Vagina (tissue), 2 donors: Measurements from ENCODE around the gene RNF212B.

ENCODE experiments used
- CTCF ChIP-seq, 3 experiments: fragments of 450-650 bp in 2 of 3; fragments of 200-600 bp in 1 of 3; sonication (generic) in 1 of 3; IDR thresholded peaks; one replicate each; pipeline ENCODE4 v1.5.1; 2017 to 2019; ENCODE audit warnings: antibody characterized with exemption in 3 of 3, mild to moderate bottlenecking in 2 of 3, moderate library complexity in 2 of 3
- POLR2A ChIP-seq, 2 donors: fragments of 450-650 bp; IDR thresholded peaks; one replicate each; pipeline ENCODE4 v1.6.1; 2017; ENCODE audit warnings: antibody characterized with exemption in 2 of 2, mild to moderate bottlenecking in 2 of 2, moderate library complexity in 2 of 2
- POLR2AphosphoS5 ChIP-seq, 2 donors: sonication (generic); formaldehyde crosslinking; IDR thresholded peaks; one replicate each; pipeline ENCODE4 v1.9.0; 2017; ENCODE audit warnings: antibody characterized with exemption in 2 of 2, mild to moderate bottlenecking in 2 of 2, low read depth in 1 of 2; ENCODE audit not compliant: insufficient read depth in 1 of 2

- TF ChIP-seq CTCF (IDR thresholded peaks at IDR 0.05) (no peak), POLR2A (IDR thresholded peaks at IDR 0.05) (no peak), POLR2AphosphoS5 (IDR thresholded peaks at IDR 0.05; ENCODE audit: insufficient read depth in 1 of 2, low read depth in 1 of 2) (no peak)
Observed at GRCh38 chr14:23219075-23219474, 18.7 kb upstream of the RNF212B start.
